ENCODE data around the gene MCFD2.

MCFD2 gene

GRCh38 chr2:46937471-46937901, 21.9 kb upstream of the MCFD2 start:
- peak in 2 of 3 donors; percentile 39 to 42 for DNase-seq

- no peak for DNase-seq
These were observed 21.0 kb upstream of the MCFD2 start for GRCh38 chr2:46936566-46936965.

GRCh38 chr2:46935071-46935470, 19.5 kb upstream of the MCFD2 start:
- no peak for DNase-seq

GRCh38 chr2:46929612-46930011, 14.0 kb upstream of the MCFD2 start:
- no peak for DNase-seq

- DNase-seq, result no peak
These were observed 11.3 kb upstream of the MCFD2 start for GRCh38 chr2:46926863-46927262.

- DNase-seq, result peak in 1 of 3 donors; percentile 20
These were observed 10.1 kb upstream of the MCFD2 start for GRCh38 chr2:46925474-46926351.

- DNase-seq, result no peak
These were observed 9.0 kb upstream of the MCFD2 start for GRCh38 chr2:46924608-46925007.

- DNase-seq, result no peak
These were observed 8.4 kb upstream of the MCFD2 start for GRCh38 chr2:46924038-46924437.

GRCh38 chr2:46923041-46923528, 7.5 kb upstream of the MCFD2 start:
- no peak for DNase-seq

GRCh38 chr2:46922606-46923005, 7.0 kb upstream of the MCFD2 start:
- no peak for DNase-seq

- no peak for DNase-seq
These were observed 6.3 kb upstream of the MCFD2 start for GRCh38 chr2:46921676-46922448.

GRCh38 chr2:46917628-46918027, 2.0 kb upstream of the MCFD2 start:
- DNase-seq, result no peak

- DNase-seq, result peak; percentile 78 to 90 (median 80)
These were observed 415 bp upstream of the MCFD2 start for GRCh38 chr2:46915811-46916630.

GRCh38 chr2:46914578-46915230, 902 bp downstream of the MCFD2 start:
- DNase-seq, result no peak

GRCh38 chr2:46913471-46914381, 1.9 kb downstream of the MCFD2 start:
- DNase-seq, result peak in 2 of 3 donors; percentile 12 to 25

GRCh38 chr2:46909771-46910419, 5.7 kb downstream of the MCFD2 start:
- DNase-seq, result peak in 2 of 3 donors; percentile 17 to 40

GRCh38 chr2:46909150-46909549, 6.5 kb downstream of the MCFD2 start:
- DNase-seq, result no peak

GRCh38 chr2:46904908-46905678, 10.5 kb downstream of the MCFD2 start:
- DNase-seq, result peak in 1 of 3 donors; percentile 16

GRCh38 chr2:46902980-46903379, 12.6 kb downstream of the MCFD2 start:
- DNase-seq, result peak; percentile 52 to 64 (median 61)

GRCh38 chr2:46902465-46902864, 13.1 kb downstream of the MCFD2 start:
- DNase-seq, result no peak
